GM21528 (cell line): Measurements from ENCODE around the gene TMEM120B.
A peak's percentile ranks its signal among the peaks of the same experiment; 100 is the strongest.
"Not testable (repeated sequence)": the region's sequence is repeated elsewhere in the genome, so short reads cannot be mapped to it uniquely, and the experiment has no call there.

Source experiments
- ATAC-seq: cut with Tn5 transposase; IDR thresholded peaks from one replicate; pipeline ENCODE4 v1.9.1; 2021; ENCODE audit warnings: mild to moderate bottlenecking, moderate library complexity; ENCODE audit not compliant: unreplicated experiment, low FRiP score

TMEM120B gene

DNA sequence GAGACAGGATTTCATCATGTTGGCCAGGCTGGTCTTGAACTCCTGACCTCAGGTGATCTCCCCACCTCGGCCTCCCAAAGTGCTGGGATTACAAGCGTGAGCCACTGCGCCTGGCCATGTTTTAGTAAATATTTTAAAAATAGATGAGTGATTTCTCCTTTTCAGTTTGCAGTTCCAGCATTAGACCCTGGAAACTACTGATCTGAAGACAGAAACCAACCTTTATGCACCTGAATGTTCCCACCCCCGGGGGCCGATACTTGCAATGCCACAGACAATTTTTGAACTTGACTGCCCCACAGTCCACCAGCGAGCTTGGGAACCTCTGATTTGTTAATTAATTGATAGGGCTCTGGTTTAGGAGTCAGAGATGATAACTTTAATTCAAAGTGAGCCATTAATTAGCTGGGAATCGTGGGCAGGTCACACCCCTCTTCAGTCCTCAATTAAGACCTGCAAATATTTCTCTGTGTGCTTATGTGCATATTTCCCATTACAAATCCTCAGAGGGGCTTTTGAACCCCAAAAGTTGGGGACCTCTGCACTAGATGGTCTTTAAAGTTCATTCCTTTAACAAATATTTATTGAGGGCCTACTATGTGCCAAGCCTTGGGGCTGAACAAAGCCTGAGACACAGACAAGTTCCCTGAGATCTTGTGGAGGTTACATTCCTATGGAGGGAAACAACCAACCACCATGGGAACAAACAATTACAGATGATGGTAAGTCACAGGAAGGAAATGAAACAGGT lies 4.1 kb upstream of the TMEM120B start:
- no peak for ATAC-seq

DNA sequence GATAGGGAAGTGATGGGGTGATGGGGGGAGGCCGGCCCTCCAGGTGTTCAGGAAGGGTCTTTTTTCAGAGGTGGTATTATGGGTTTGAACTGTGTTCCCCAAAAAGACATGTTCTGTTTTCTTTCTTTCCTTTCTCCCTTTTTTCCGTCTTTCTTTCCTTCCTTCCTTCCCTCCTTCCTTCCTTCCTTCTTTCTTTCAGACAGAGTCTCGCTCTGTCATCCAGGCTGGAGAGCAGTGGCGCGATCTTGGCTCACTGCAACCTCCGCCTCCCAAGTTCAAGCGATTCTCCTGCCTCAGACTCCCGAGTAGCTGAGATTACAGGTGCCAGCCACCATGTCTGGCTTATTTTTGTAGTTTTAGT lies 3.5 kb upstream of the TMEM120B start:
- not testable (repeated sequence) for ATAC-seq

DNA sequence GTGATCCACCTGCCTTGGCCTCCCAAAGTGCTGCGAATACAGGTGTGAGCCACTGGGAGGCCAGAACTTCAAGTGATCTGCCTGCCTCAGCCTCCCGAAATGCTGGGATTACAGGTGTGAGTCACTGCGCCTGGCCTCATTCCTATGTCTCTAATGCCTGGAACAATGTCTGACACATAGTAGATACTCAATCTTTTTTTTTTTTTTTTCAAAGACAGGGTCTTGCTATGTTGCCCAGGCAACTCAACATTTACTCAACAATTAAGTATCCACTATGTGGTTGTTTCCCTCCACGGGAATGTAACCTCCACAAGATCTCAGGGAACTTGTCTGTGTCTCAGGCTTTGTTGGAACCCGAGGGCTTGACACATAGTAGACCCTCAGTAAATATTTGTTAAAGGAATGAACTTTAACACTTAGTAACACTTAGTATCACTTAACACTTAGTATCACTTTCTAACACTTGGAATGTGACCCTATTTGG lies 3.0 kb upstream of the TMEM120B start:
- no peak for ATAC-seq

DNA sequence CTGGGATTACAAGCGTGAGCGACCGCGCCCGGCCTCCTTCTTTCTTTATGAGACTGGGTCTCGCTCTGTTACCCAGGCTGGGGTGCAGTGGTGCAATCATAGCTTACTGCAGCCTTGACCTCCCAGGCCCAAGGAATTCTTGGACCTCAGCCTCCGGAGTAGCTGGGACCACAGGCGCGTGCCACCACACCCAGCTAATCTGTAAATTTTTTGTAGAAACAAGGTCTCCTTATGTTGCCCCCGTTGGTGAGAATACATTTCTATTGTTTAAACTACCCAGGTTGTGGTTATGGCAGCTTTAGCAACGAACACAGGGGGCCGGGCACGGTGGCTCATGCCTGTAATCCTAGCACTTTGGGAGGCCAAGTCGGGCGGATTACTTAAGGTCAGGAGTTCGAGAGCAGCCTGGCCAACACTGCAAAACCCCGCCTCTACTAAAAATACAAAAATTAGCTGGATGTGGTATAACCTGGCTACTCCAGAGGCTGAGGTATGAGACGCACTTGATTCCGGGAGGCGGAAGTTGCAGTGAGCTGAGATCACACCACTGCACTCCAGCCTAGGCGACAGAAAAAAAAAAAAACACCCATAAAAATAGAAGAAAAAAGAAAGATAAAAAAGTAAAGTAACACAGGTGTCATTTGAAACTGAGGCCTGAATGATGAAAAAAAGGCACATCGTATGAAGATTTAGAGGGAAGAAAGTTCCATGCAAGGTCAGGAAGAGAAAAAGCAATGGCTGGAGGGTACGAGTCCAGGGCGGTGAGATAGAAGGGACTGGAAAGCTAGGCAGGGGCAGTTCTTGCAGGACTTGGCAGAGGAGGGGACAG lies 977 bp upstream of the TMEM120B start:
- no peak for ATAC-seq

DNA sequence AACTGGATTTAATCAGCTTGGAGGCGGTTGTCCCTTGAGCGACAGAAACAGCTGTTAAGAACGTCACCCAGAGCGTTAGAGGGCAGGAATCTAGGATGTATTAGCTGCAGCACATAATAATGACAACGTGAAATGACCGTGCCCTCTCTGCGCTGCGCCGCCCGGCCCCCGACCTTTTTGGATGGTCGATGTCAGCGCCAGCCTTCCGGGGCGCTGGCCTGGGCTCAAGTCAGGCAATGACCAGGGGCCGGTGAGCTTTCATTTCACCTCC lies 427 bp upstream of the TMEM120B start:
- ATAC-seq = peak; percentile 39

DNA sequence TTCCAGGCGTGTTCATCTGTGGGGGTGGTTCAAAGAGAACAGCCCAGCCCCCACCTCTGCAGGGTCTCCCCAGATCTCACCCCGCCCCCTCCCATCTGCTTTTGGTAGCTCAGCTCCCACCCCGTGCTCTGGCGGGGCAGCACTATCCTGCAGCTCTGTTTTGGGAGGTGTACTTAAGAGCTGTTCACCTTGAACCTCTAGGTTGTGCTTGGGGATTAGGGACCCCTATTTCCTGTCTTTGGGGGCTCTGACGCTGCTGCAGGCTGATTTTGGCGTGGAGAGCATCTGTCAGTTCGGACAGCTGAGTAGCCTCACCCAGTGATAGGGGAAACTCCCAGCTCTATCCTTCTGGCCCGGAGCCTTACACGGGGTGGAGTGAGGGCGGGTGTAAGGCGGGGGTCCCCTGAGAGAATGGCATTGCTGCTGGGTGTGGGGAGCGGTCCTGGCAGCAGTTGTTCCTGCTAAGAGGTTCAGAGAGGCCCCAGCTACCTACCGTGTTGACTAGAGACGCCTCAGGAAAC lies 765 bp downstream of the TMEM120B start:
- ATAC-seq = no peak

DNA sequence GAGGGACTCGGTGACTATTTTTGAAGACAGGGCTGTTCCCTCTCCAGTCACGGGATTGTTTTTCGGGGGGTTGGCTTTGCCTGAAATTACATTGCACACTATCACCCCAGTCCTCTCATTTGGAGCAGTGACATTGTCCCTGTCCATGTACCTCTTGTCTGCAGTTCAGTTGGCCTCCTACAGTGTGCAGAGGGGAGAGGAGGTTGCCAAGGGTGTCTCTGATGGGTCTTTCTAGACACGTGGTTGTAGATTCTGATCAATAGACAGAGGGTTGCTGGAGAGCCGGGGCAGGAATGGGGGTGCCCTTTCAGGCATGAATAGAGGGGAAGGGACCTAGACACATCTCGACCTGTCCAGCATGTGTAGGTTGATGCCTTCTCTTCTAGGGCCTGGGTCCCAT lies 1.2 kb downstream of the TMEM120B start:
- ATAC-seq = no peak

DNA sequence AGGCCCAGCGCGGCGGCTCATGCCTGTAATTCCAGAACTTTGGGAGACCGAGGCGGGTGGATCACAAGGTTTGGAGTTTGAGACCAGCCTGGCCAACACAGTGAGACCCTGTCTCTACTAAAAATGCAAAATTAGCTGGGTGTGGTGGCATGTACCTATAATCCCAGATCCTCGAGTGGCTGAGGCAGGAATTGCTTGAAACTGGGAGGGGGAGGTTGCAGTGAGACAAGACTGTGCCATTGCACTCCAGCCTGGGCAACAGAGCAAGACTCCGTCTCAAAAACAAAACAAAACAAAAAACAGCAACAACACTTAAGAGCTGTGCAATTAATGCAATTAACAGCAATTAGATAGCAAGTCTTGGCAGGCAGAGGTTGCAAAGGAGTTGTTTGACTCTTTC lies 2.5 kb downstream of the TMEM120B start:
- ATAC-seq = not testable (repeated sequence)

DNA sequence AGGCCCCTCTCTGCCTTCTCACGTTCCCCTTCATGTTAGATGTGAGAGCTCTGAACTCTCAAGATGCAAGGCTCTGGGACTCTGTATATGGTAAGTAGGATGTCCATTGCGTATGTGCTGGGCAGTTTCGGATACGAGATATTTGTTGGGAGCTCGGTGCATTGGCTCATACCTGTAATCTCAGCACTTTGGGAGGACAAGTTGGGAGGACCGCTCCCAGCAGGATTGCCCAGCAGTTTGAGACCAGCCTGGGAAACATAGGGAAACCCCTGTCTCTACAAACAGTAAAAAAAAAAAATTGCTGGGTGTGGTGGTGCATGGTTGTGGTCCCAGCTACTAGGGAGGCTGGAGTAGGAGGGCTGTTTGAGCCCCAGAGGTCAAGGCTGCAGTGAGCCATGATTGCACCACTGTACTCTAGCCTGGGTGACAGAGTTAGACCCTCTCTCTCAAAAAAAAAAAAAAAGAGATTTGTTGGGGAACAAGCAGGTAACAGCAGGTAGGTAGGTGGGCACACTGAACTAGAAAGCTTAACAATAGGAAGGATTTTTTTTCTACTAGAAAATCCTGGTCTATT lies 3.4 kb downstream of the TMEM120B start:
- no peak for ATAC-seq

DNA sequence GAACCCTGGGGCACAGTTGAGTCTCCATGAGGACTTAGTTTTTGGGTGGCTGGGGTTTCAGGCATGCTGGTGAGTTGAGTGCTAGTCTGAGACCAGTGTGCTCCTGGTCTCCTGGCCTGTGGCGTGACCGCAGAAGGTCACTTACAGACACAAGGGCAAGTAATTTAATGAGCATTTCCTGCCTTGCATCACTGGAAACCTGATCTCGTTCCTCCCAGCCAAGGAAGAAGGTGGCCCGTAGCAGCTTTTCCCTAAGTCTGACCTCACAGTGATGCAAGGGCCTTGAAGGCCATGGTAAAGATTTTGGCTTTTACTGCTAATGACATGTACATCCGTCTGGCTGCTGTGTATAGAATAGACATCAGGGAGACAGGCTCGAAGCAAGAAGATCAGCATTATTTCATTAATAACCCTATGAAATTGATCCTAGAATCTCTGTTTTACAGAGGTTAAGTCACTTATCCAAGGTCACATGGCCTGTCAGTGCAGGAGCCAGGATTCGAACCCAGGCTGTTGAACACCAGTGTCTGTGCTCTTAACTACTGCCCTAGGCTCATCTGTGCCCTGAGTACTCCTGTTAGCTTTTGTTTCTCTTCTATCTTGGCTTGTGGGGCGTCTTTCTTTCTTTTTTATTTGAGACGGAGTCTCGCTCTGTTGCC lies 4.6 kb downstream of the TMEM120B start:
- ATAC-seq = no peak

DNA sequence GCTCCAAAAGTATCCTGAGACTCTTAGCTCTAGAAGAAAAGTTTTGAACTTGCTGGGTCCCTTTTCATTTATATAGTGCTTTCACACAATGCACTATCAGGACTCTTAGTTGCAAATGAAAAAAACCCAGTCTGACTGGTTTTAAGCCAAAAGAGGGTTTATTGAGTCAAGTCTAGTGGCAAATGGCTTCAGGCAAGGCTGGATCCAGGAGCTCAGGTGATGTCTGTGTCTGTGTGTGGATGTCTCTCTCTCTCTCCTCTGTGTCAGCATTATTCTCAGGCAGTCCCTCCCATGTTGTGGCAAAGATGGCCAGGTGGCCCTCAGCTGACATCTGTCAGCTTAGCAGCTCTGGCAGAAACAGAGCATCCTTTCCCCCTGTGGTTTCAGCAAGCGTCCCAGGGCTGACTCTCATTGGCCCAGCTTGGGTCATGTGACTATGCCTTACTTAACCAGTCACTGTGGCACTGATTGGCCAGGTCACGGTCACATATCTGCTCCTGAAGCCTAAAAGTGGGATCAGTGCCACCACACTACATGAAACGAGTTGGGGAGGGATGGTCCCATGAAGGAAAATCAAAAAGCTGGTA lies 6.2 kb downstream of the TMEM120B start:
- ATAC-seq = no peak

DNA sequence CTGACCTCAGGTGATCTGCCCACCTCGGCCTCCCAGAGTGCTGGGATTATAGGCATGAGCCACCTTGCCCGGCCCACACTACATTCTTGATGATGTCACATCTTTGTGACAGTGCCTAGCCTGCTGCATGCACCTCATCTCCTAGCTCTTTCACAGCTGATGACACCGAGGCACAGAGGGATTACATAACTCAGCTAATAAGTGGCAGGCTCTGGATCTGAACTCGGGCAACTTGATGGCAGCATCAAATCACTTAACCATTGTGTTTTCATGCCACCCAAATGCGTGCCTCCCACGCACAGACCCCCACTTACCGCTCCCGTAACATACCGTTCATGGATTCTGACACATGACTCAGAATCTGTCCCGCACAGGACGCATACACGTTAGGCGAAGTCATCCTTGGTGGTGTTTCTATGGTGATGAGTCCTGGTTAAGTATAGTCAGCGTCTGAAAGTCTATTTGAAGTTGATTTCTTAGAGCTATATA lies 7.4 kb downstream of the TMEM120B start:
- ATAC-seq = no peak

DNA sequence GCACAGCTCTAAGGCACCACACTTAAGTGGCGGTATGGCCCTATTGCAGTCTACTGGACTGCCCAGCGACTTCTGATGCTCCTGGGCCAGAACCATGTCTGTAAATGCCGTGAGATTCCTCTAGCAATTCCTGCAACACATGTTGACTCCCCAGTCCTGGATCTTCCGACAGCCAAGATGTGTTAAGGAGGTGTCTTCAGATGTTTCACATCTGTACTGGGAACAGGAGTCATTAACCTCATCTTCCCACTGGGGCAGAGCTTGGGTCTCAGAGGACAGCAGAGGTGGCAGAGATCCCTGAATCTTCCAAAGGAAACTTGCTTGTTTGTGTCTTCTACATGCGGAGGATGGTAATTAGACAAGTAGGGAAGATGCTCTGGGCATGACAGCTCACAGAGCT lies 8.2 kb downstream of the TMEM120B start:
- no peak for ATAC-seq

DNA sequence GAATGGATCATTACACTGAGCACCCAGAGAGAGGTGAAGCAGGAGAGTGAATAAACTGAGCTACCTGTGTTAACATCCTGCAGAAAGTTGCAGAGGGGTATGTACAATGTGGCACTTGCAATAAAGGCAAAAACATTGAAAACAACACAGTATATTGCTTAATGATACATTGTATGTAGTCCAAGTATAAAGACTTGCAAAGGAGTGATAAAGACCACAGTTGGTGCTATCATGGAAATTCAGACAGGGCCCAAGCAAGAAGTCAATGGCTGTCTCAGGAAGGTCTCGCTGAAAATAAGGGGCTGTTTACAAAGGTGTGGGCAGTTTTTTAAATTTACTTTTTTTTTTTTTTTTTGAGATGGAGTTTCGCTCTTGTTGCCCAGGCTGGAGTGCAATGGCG lies 10.0 kb downstream of the TMEM120B start:
- no peak for ATAC-seq

DNA sequence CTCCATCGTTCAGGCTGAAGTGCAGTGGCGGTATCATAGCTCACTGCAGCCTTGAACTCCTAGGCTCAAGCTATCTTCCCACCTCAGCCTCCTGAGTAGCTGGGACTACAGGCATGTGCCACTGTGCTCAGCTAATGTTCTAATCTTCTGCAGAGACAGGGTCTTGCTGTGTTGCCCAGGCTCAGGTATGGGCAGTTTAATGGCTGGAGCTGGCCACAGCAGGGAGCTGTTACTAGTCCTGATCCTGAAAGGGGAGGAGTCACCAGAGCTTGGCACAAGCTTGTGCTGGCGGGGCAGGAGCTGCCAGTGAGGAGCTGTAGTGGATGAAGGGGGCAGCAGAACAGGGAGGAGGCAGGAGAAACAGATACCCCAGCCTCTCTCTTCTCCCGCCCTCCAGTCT lies 10.6 kb downstream of the TMEM120B start:
- no peak for ATAC-seq

DNA sequence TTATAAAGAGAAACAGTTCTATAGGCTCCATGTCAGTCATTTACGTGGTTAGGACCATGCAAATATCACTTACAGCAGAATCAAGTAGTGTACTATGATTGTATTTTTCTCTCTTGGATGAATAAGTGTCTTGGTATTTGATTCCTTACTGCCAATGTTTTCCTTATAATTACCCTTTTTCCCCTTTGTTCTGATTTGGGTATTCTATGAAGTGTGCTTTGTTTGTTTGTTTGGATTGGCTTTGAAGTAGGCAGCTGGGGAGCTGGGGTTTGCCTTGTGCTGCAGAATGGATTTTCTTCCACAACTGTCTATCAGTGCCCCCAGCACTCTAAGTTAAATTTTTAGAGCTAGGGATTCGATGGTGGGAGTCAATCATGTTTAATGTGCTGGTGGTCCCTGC lies 12.4 kb downstream of the TMEM120B start:
- ATAC-seq = no peak

DNA sequence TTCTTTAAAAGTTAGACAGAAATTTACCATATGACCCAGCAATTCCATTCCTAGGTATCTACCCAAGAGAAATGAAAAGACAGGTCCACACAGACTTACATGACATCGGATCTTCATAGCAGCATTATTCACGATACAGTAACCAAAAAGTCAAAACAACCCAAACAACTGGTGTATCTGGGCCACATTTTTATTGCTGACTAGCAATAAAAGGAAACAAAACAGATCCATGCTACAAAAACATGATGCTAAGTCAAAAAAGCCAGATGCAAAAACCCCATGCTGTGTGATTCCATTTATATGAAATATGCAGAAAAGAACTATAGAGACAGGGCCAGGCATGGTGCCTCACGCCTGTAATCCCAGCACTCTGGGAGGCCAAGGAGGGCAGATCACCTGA lies 12.9 kb downstream of the TMEM120B start:
- no peak for ATAC-seq

DNA sequence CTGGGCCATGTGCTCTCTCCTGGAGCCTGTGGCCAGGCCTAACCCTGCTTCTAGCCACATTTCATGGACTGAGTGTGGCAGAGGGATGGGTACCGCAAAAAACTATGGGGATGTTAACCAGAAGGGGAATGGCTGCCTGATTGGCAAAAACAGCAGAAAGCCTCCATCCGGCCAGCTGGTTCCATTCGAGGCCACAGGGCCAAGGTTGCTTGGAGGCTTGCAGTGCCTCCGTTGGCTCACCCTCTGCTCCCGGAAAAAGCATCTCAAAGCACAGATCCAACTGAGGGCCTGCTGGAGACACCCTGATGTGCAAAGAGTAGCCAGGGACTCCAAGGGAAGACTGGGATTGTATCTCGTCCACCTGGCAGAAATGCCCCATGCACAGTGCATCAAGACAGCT lies 16.5 kb downstream of the TMEM120B start:
- ATAC-seq = no peak

DNA sequence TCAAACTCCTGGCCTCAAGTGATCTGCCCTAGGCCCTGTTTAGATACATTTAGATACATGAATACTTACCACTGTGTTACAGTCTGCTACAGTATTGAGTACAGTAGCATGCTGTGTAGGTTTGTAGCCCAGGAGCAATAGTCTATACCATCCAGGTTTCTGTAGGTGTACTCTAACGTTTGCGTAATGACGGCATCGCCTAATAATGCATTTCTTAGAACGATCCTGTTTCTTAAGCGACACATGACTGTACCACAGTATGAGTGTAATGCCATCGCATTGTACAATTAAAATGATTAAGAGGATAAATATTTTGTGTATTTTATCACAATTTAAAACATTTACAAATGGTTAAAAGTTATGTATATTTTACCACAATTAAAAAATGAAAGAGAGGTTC lies 18.9 kb downstream of the TMEM120B start:
- no peak for ATAC-seq

DNA sequence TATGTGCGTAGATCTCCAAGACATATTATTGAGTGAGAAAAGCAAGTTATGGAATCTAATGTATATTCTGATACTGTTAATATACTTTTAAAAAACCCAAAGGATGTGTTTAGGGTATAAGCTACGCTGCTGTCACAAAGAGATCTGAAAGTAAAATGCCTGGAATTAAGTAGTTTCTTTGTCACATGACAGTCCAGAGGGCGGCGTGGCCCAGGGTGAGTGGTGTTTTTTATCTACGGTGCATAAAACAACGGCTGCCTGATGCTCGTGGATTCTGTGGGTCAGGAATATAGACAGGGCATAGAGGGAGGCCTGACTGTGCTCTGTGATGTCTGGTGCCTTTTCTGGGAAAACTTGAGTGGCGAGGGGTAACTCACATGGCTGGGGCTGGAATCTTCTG lies 21.3 kb downstream of the TMEM120B start:
- no peak for ATAC-seq
